Lung (tissue), 12 donors: ENCODE data around the gene CPEB4. TPM values are rescaled to one million over a fixed set of nuclear protein-coding genes. Genes with fewer than 3 reads are reported as not detected.

Experiments
- ATAC-seq: fragments of 200-7000 bp; cut with Tn5 transposase; one replicate; pipeline ENCODE4 v1.9.1; 2020; ENCODE audit warnings: moderate number of reproducible peaks; ENCODE audit not compliant: insufficient read depth, low FRiP score
- DNase-seq, 3 donors: peaks; one replicate each; pipeline ENCODE4 v3.0.0-alpha.2; 2013 to 2017
- H3K27ac ChIP-seq, 2 donors: one replicate each; pipeline ENCODE4 v1.5.1; 2013; ENCODE audit warnings: mild to moderate bottlenecking in 2 of 2, moderate library complexity in 2 of 2, control low read depth in 1 of 2, inconsistent platforms in 1 of 2, low read depth in 1 of 2, low read length in 1 of 2
- H3K27me3 ChIP-seq, 3 donors: one replicate each; pipeline ENCODE4 v1.5.1; 2013; ENCODE audit warnings: low read length in 2 of 3; ENCODE audit not compliant: control insufficient read depth in 3 of 3, insufficient read depth in 3 of 3
- H3K36me3 ChIP-seq, 4 donors: one replicate each; pipeline ENCODE4 v1.5.1; 2013; ENCODE audit warnings: low read length in 4 of 4, mild to moderate bottlenecking in 1 of 4, moderate library complexity in 1 of 4; ENCODE audit not compliant: control insufficient read depth in 4 of 4, insufficient read depth in 4 of 4
- H3K4me1 ChIP-seq, 5 donors: one replicate each; pipeline ENCODE4 v1.5.1; 2013; ENCODE audit warnings: low read length in 5 of 5, mild to moderate bottlenecking in 2 of 5, moderate library complexity in 1 of 5; ENCODE audit not compliant: control insufficient read depth in 5 of 5, insufficient read depth in 5 of 5
- H3K4me3 ChIP-seq: one replicate; pipeline ENCODE4 v1.5.1; 2013; ENCODE audit warnings: mild to moderate bottlenecking, control low read depth, moderate library complexity
- H3K9ac ChIP-seq, 2 donors: one replicate each; pipeline ENCODE4 v1.5.1; 2013; ENCODE audit warnings: low read length in 2 of 2, control low read depth in 1 of 2; ENCODE audit not compliant: insufficient read depth in 1 of 2
- H3K9me3 ChIP-seq, 4 donors: one replicate each; pipeline ENCODE4 v1.5.1; 2013; ENCODE audit warnings: low read length in 3 of 4, mild to moderate bottlenecking in 1 of 4, moderate library complexity in 1 of 4; ENCODE audit not compliant: control insufficient read depth in 4 of 4, insufficient read depth in 3 of 4
- WGBS, 2 donors: extraction: QIAGEN DNeasy Blood & Tissue Kit; methylation state at CpG; one replicate each; pipeline ENCODE4 v1.1.7; 2013; 5-methylcytosine and 5-hydroxymethylcytosine counted together
- polyA plus RNA-seq, 2 donors: library from polyadenylated mRNA; stranded (reverse); fragments of 200-250 nt; gene quantifications; one replicate each; pipeline ENCODE4 v1.2.1, GENCODE V29; 2013
- total RNA-seq, 2 donors: library from RNA; depleted of rRNA in 1 of 2; stranded (reverse); fragments of >200 nt in 1 of 2; gene quantifications; one replicate each; pipeline ENCODE4 v1.2.1, GENCODE V29; 2014 to 2021
- TF ChIP-seq, protein P1 (sequence below): IDR thresholded peaks from 2 replicates; pipeline ENCODE4 v1.5.1; 2012; ENCODE audit warnings: mild to moderate bottlenecking; ENCODE audit errors: control extremely low read depth, extremely low read depth
- donor health status: control.
- donor health status: control.
- donor health status: Bipolar disorder and iron deficiency.
- donor health status: healthy.
- donor health status: DM: yes; HTN: yes; CAD: no.

CPEB4 gene
- total and polyA plus RNA-seq, 4 donors = 9.1 to 62.2 (median 39.1) TPM

DNA sequence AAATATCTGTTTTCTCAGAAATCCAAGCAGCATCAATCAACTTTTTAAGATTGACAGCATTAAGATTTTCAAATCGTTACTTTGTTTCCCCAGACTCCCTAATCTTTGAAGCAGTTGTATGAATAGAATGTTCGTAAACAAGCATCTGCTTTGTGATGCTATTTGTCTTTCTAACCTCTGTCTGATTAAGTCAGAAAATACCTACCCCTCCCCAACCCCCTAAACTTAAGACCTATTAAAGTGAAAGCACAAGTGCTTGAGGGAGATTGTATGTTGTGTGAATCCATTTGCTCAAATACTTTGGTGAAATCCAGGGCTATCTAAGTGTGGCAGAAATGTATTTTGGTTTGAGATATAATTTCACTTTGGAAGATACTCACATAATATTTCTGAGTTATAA lies 53.0 kb downstream of the CPEB4 start:
- TF ChIP-seq, protein P1, sequence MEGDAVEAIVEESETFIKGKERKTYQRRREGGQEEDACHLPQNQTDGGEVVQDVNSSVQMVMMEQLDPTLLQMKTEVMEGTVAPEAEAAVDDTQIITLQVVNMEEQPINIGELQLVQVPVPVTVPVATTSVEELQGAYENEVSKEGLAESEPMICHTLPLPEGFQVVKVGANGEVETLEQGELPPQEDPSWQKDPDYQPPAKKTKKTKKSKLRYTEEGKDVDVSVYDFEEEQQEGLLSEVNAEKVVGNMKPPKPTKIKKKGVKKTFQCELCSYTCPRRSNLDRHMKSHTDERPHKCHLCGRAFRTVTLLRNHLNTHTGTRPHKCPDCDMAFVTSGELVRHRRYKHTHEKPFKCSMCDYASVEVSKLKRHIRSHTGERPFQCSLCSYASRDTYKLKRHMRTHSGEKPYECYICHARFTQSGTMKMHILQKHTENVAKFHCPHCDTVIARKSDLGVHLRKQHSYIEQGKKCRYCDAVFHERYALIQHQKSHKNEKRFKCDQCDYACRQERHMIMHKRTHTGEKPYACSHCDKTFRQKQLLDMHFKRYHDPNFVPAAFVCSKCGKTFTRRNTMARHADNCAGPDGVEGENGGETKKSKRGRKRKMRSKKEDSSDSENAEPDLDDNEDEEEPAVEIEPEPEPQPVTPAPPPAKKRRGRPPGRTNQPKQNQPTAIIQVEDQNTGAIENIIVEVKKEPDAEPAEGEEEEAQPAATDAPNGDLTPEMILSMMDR = no peak
- no peak for DNase-seq
- Histone ChIP-seq H3K27me3 (no peaks in the 10 kb centered on the region), H3K4me1 (peaks cover 7 to 44% (median 19%) of the 10 kb centered on the region in 5 donors), H3K9me3 (no peaks in the 10 kb centered on the region), H3K27ac (no peak overlapping the region), H3K9ac (no peak overlapping the region), H3K4me3 (no peak overlapping the region), H3K36me3 (peaks cover 4 to 19% (median 4%) of the 10 kb centered on the region in 4 donors)
- 65 to 82% methylated on average over 2 of the region's 2 CpGs for WGBS, 2 donors
- ATAC-seq = no peak

DNA sequence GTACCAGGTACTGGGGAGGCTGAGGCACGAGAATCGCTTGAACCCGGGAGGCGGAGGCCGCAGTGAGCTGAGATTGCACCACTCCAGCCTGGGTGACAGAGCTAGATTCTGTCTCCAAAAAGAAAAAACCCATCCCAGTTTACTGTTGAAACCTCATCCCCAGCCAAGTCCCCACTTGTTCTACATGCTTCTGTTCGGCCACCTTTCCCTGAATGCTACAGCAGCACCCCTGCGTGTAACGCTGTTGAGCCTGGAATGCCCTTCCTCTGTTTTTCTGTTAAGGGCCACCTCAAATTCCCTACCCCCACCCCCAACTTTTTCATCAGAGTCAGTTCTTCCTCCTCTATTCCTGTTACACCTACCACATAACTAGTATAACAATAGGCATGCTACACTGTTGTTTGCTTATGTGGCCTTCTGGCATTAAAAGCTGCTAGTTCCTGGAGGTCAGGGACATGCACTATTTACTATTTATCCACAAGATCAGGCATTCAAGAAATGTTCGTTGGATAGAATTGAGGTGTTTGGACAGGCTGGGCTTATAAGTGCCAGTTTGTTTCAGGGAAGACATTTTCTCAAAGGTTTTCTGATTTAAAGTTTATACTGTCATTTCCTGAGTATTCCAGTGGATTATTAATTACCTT lies 53.7 kb downstream of the CPEB4 start:
- no peak overlapping the region for H3K4me3 ChIP-seq
- TF ChIP-seq, protein P1 = no peak
- peaks cover 7 to 42% (median 19%) of the 10 kb centered on the region in 5 donors for H3K4me1 ChIP-seq
- DNase-seq (no peak), ATAC-seq (no peak)
- H3K9ac ChIP-seq = no peak overlapping the region
- no peaks in the 10 kb centered on the region for H3K27me3 ChIP-seq
- 61 to 72% methylated on average over 9 of the region's 9 CpGs for WGBS, 2 donors
- peak overlapping the region; percentile 12 to 70 for H3K27ac ChIP-seq
- no peaks in the 10 kb centered on the region for H3K9me3 ChIP-seq
- H3K36me3 ChIP-seq = peaks cover 6 to 24% (median 10%) of the 10 kb centered on the region in 4 donors

DNA sequence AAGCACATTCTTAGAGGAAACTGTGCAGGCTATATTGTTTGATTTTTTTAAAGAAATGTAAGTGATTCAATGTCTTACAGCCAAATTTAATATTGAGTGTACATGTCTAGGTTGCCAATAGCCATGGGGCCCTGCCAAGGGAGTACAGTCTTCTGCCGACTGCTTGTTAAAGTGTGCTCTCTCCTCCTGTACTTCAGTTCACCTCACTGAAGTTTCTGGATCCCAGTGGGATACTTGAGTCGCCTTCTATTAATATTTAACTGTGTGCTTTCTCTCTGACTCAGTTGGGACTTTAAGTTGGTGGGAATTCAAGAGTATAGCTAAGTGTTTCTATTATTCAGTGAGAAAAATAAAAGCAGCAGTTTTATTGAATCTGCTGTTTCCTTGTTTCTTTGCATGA lies 56.4 kb downstream of the CPEB4 start:
- DNase-seq (peak in 2 of 3 donors; percentile 40 to 60), ATAC-seq (peak; percentile 11)
- H3K27ac ChIP-seq = no peak overlapping the region
- H3K36me3 ChIP-seq = peaks cover 10 to 35% (median 12%) of the 10 kb centered on the region in 4 donors
- H3K9ac ChIP-seq = no peak overlapping the region
- no peaks in the 10 kb centered on the region for H3K27me3 ChIP-seq
- H3K9me3 ChIP-seq = no peaks in the 10 kb centered on the region
- TF ChIP-seq, protein P1 = no peak
- H3K4me3 ChIP-seq = no peak overlapping the region
- H3K4me1 ChIP-seq = peaks cover 7 to 41% (median 19%) of the 10 kb centered on the region in 5 donors
- 58 to 73% methylated on average over 2 of the region's 2 CpGs for WGBS, 2 donors
